Measurements from ENCODE around the gene SPIN1. TPM values are rescaled to one million over a fixed set of nuclear protein-coding genes. Genes with fewer than 3 reads are reported as not detected.
"Not testable (repeated sequence)": the region's sequence is repeated elsewhere in the genome, so short reads cannot be mapped to it uniquely, and the experiment has no call there.

The SPIN1 gene
- 58.1 TPM for polyA plus RNA-seq (ENCODE audit: insufficient read length)

DNA sequence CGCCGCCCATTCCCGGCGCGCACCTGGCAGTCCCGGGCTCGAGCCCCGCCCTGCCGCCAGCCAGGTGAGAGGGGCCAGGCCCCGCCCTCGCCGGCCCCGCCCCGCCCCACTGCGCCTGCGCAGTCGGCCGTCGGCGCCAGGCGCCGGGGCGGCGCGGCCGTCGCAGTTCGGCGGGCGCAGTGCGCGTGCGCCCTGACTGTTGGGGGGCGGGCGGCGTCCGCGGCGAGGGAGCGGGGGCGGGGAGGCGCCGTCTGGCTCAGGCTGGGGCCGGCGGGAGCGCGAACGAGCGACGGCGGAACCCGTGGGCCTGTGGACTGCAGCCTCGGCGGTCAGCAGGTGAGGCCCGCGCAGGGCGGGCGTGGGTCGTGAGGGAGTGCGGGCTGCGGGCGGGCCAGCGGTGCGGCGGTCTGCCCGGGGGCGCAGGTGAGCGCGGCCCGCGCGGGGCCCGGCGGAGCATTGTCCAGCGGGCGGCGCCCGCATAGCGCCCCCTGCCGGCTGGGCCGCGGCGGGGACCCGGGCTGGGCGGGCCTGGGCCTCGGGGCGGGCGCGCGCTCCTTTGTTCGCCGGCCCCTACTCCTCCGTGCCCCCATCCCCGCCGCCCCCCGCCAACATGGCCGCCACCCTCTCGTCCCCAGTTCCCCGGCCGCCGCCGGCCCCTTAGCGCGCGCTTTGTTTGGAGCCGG lies at the start of gene SPIN1:
TSS of gene SPIN1 (plus strand) at position 242 of the 683 bp plus-strand sequence. CDS start 38,096 bp downstream, outside the sequence.
- DNase-seq (ENCODE audit: low read depth), result no peak

DNA sequence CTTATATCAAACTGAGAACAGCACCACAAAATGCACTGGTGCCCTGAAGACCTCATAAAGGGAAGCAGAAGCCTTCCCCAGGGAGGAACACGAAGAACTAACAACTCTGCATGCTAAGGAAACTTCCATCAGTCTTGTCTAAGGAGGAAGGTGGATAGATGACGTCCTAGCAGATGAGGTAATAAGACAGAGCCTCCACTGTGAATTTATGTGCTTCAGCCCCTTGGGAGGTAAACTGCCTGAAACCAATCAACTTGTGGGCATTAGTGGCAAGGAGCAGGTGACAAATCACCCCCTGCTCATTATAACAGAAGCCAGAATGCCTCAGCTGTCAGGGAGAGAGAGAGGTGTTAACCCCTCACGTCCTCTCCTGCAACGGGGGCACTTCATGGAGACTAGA lies 48.9 kb upstream of the SPIN1 start:
- DNase-seq (ENCODE audit: low read depth), result no peak

DNA sequence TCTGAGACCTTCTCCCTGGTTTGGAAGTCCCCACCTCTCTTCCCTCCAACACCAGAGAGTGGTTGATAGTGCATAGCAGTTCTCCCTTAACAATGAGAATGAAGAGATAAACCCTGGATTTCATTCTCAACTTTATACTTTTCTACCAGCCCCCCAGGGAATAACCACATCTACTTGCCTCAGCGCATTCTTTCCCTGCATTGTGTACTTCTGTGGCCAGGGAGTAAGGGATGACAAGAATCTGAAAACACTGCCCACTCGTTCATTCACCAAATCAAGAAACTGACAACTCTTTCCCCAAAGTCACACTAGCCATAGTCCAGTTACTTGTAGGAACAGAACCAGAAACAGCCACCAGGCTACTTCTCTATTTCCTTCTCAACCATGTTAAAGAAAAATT lies 46.0 kb upstream of the SPIN1 start:
- DNase-seq (ENCODE audit: low read depth), result no peak

DNA sequence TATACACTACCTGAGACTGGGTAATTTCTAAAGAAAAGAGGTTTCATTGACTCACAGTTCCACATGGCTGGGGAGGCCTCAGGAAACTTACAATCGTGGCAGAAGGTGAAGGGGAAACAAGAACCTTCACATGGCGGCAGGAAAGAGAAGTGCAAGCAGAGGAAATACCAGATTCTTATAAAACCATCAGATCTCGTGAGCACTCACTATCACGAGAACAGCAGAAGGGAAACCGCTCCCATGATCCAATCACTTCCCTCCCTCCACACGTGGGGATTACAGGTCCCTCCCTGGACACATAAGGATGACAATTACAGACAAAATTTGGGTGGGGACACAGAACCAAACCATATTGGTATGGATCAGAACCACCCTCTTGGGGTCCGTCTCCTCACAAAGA lies 44.2 kb upstream of the SPIN1 start:
- DNase-seq (ENCODE audit: low read depth), result no peak

DNA sequence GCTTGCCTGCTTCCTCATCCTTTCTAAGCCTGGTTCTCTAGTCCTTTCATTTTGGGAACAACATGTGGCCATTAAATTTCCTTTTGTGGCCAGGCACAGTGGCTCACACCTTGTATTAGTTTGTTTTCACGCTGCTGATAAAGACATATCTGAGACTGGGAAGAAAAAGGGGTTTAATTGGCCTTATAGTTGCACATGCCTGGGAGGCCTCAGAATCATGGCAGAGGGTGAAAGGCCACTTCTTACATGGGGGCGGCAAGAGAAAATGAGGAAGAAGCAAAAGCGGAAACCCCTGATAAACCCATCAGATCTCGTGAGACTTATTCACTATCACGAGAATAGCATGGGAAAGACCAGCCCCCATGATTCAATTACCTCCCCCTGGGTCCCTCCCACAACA lies 37.9 kb upstream of the SPIN1 start:
- not testable (repeated sequence) for DNase-seq (ENCODE audit: low read depth)

DNA sequence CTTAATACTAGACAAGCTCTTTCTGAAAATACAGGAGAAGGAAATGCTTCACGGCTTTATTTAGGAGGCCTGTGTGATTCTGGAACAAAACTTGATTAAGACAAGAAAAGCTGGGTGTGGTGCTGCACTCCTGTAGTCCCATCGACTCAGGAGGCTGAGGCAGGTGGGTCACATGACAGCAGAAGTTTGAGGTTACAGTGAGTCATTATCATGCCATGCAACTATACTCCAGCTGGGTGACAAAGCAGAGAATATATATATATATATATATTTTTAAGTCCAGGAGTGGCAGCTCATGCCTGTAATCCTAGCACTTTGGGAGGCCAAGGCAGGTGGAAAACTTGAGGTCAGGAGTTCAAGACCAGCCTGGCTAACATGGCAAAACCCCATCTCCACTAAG lies 33.1 kb upstream of the SPIN1 start:
- DNase-seq (ENCODE audit: low read depth), result no peak

DNA sequence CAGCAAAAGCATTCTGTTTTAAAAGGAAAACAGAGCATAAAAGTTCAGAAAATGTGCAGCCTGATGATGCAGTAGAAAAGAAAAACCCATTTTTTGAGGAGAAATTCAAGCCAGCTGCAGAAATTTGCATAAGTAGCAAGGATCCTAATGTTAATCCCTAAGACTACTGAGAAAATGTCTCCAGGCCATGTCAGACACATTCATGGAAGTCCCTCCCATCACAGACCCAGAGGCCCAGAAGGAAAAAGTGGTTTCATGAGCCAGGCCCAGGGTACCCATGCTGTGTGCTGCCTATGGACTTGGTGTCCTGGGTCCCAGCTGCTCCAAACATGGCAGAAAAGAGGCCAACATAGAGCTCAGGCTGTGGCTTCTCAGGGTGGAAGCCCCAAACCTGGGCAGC lies 31.0 kb upstream of the SPIN1 start:
- not testable (repeated sequence) for DNase-seq (ENCODE audit: low read depth)

DNA sequence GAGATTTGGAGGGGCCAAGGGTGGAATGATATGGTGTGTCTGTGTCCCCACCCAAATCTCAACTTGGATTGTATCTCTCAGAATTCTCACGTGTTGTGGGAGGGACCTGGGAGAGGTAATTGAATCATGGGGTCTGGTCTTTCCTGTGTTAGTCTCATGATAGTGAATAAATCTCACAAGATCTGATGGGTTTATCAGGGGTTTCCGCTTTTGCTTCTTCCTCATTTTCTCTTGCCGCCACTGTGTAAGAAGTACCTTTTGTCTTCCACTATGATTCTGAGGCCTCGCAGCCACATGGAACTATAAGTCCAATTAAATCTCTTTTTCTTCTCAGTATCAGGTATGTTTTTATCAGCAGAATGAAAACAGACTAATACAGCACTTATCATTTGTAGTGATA lies 29.5 kb upstream of the SPIN1 start:
- DNase-seq (ENCODE audit: low read depth), result no peak

DNA sequence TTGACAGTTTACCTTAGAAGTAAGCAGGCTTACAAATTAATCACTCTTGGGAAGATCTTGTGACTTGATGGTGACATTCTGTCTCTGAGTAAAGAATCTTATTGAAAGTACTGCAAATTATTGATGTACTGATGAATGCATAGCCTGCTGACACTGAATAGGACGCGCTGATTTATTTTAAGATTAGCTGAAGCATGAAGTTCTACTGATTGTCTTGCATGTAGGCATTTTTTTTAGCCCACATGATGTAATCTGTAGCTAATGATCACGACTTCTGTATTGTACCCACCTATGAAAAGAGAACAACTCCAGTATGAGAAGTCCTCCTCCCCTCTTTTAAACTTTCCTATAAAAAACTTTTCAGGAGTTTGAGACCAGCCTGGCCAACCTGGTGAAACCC lies 28.3 kb upstream of the SPIN1 start:
- DNase-seq (ENCODE audit: low read depth), result no peak

DNA sequence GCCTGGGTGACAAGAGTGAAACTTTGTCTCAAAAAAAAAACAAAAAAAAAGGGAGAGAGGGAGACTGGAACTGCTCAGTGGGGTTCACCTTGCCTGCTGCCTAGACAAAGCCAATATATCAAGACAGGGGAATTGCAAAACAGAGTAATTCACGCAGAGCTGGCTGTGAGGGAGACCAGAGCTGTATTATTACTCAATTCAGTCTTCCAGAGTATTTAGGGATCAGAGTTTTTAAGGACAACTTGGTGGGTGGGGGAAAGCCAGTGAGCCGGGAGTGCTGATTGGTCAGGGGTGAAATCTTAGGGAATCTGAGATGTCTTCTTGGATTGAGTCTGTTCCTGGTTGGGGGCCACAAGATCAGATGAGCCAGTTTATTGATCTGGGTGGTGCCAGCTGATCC lies 25.6 kb upstream of the SPIN1 start:
- DNase-seq (ENCODE audit: low read depth), result no peak

DNA sequence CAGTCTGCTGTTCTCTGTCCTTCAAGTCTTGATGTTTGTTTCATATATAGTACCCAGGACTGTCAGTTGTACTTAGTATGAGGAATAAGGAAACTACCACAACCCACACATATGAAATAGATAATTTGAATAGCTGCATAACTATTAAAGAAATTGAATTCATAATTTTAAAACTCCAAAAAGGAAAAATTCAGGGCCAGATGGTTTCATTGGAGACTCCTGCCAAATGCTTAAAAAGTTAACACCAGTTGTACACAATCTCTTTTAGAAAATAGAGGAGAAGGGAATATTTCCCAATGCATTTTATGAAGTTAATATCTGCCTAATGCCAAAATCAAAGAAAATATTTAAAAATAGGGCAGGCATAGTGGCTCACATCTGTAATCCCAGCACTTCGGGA lies 24.6 kb upstream of the SPIN1 start:
- no peak for DNase-seq (ENCODE audit: low read depth)

DNA sequence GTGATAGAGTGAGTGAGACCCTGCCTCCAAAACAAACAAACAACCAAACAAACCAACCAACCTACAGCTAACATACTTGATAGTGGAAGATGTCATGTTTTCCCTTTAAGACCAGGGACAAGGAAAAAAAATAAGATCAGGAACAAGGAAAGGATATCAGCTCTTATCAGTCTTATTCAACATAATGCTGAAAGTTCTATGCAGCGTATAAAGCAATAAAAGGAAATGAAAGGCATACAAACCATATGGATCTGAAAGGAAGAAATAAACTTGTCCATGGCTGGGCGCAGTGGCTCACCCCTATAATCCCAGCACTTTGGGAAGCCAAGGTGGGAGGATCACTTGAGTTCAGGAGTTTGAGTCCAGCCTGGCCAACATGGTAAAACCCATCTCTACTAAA lies 23.5 kb upstream of the SPIN1 start:
- no peak for DNase-seq (ENCODE audit: low read depth)

DNA sequence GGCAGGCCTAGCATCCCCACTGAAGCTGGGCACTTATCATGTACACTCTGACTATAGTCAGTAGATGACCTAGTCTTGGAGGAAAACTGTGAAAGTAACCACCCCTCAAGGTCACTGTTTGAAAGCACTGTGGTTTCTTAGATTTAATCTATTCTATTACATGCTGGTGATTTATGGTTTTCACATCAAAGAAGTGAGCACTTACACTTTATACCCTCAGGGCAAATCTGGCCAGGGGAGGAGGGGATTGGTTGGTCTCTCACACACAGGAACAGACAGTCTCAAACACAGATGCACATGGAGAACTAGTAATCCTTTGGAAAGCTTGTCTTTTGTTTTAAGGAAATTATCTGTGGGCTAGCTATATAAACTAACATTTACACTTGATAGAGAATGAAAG lies 17.9 kb upstream of the SPIN1 start:
- no peak for DNase-seq (ENCODE audit: low read depth)

DNA sequence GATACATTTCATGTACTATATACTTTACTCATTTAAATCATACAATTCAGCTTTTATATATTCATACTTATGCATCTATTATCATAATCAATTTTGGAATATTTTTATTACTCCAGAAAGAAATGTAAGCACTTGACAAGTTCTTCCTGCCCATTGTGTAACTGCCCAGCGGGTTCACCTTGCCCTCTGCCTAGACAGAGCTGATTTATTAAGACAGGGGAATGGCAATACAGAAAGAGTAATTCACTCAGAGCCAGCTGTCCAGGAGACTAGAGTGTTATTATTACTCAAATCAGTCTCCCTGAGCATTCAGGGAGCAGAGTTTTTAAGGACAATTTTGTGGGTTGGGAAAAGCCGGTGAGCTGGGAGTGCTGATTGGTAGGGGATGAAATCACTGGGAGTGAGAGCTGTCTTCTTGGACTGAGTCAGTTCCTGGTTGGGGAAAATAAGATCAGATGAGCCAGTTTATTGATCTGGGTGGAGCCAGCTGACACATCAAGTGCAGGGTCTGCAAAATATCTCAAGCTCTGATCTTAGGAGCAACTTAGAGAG lies 16.1 kb upstream of the SPIN1 start:
- no peak for DNase-seq (ENCODE audit: low read depth)

DNA sequence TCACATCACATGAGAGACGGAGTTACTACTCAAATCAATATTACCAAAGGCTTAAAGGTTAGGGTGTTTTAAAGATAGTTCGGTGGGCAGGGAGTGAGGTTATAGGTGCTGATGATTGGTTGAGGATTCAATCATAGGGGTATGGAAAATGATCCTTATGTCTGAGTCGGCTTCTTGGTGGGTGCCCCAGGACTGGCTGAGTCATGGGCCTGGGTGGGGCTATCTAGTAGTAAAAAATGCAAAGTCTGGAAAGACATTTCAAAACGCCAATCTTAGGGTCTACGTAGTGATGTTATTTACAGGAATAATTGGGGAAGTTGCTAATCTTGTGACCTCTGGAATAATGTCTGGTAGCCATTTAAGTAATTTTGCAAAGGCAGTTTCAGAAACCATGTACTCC lies 15.2 kb upstream of the SPIN1 start:
- no peak for DNase-seq (ENCODE audit: low read depth)

DNA sequence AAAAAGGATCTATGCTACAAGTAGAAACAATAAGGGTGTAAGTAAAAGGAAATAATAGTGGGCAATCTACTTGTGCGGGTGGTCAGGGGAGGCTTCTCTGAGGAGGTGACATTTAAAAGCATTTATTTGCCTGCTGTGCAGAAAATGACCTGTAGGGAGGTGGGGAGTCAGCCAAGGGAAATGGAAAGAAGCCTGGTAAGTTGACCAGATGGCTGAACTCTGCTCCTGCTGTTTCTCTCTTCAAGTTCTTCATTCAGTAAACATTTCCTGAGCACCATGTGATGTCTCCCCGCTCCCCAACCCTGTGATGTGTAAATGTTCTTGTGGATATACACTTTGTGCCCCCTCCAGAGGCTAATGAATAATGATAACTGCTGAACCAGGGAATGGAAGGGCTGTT lies 9.9 kb upstream of the SPIN1 start:
- DNase-seq (ENCODE audit: low read depth), result no peak

DNA sequence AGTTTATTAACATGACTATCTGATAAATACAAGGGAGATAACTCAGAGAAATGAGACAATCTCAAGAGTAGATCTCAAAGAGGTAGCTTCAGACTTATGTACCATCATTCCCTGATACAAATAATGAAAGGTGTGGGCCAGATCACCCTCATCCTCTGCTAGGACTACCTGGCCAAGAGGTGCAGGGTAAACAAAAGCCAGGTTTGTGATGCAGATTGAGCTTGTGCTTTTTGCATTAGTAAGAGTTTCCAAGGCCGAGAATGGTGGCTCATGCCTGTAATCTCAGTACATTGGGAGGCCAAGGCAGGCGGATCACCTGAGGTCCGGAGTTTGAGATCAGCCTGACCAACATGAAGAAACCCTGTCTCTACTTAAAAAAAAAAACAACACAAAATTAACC lies 8.9 kb upstream of the SPIN1 start:
- no peak for DNase-seq (ENCODE audit: low read depth)

DNA sequence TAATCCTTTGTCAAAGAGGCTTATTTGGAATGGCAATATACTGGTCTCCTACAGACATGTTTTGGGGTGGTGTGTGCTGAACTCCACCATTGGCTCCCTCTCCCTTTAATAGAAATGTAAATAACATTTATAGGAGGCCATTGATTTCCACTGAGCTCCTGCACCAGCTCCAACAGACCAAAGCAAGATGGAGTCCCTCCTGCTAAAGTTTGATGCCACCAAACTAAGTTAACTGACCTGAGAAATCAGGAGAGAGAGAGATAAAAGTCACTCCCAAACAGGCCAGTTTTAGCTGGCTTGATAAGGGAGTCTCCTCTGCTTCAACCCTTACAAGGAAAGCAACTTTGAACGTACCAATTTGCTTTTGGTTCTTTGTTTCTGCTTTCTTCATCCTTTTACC lies 8.1 kb upstream of the SPIN1 start:
- DNase-seq (ENCODE audit: low read depth), result no peak

DNA sequence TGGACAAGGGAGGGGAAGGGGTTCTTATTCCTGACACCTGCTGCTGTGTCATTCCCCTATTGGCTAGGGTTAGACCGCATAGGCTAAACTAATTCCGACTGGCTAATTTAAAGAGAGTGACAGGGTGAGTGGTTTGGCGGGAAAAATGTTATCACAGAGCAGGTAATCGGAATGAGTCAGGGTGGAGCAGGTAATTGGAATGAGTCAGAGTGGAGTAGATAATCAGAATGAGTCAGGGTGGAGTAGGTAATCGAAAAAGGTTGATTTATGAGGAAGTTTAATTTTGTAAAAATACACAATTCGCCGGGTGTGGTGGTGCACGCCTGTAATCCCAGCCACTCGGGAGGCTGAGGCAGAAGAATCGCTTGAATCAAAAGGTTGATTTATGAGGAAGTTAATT lies 6.9 kb upstream of the SPIN1 start:
- DNase-seq (ENCODE audit: low read depth), result not testable (repeated sequence)

DNA sequence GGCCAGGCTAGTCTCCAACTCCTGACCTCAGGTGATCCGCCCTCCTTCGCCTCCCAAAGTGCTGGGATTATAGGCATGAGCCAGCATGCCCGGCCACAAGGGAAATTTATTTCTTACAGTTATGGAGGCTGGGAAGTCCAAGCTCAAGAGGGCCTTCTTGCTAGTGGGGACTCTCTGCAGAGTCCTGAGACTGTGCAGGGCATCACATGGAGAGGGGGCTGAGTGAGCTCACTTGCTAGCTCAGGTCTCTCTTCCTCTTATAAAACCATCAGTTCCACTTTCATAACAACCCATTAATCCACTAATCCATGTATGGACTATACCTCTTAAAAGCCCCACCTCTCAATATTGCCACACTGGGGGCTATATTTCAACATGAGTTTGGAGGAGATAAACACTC lies 5.1 kb upstream of the SPIN1 start:
- no peak for DNase-seq (ENCODE audit: low read depth)

DNA sequence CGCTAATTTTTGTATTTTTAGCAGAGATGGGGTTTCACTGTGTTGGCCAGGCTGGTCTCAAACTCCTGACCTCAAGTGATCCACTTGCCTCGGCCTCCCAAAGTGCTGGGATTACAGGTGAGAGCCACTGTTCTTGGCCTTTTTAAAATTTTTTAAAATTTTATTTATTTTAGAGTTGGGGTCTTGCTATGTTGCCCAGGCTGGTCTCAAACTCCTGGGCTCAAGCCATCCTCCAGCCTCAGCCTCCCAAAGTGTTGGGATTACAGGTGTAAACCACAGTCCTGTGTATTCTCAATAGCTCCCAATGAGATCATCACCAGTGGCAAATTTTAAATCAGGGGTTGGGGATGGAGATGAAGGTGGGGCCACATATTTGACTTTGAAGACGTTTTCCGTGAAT lies 2.1 kb upstream of the SPIN1 start:
- not testable (repeated sequence) for DNase-seq (ENCODE audit: low read depth)

DNA sequence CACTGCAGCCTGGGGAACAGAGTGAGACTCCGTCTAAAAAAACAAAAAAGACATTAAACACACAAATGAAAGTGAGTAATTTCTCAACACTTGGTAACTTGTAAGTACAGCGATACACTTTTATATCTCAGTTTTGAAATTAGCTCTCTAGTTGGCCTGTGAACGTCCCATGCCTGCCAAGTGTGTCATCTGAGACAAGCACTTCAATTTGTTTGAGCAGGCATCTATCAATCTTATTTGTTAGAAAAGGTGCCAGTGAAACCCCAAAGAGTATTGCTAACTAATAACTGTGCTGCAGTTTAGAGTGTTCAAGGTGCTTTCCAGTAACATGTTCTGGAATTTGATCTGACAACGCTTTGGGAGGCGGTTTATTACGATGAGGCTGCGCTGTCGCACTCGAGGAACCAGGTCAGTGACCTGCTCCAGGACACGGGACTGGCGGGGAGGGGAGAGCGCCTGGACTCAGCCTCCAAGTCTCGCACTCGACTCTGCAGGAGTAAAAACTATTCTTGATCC lies 1.1 kb upstream of the SPIN1 start:
- no peak for DNase-seq (ENCODE audit: low read depth)

DNA sequence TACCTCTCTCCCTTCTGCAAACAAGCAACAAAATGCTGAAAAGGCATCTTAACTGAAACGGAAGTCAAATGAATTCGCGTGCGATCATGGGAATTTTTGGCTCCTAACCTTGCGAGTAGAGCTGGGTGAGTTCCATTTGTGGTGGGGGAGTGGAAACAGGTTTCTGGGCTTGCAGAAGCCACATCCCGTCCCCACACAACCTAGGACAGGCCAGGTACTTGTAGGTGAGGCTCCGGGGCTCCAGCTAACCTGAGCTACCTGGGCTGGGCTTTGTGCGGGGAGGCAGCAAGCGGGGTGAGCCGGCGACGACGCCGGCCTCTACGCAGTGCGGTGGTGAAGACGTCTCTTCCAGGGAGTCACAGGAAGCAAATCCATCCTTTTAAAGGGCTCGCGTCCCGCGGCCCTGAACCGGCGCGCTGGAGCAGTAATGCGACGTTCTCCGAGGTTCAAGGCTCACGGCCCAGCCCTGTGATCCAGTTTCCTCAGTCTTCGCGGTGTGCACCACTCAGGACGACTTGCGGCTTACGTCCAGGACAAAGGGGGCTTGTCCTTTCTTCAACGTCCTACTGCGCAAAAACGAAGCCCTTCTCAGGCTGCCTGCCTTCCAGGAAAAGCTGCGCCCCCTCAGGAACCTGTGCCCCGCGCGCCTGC lies 567 bp upstream of the SPIN1 start:
- DNase-seq (ENCODE audit: low read depth), result no peak
